Small intestine (tissue), 7 donors: ENCODE results near the gene TRIM67. TPM values are rescaled to one million over a fixed set of nuclear protein-coding genes. Genes with fewer than 3 reads are reported as not detected.

Experiments used
- DNase-seq, 2 donors: peaks; one replicate each; pipeline versions ENCODE4 v3.0.0 to v3.0.0-alpha.2; 2013
- FAIRE-seq: peaks from 2 replicates; lab custom pipeline; 2012; peaks lifted over from hg19 to GRCh38; lab: Jason Lieb, UNC
- H3K27ac ChIP-seq, 3 donors: one replicate each; pipeline ENCODE4 v1.5.1; 2013; ENCODE audit warnings: low read length in 2 of 3, mild to moderate bottlenecking in 2 of 3, control low read depth in 1 of 3, inconsistent platforms in 1 of 3, low read depth in 1 of 3, moderate library complexity in 1 of 3
- H3K27me3 ChIP-seq, 3 donors: one replicate each; pipeline ENCODE4 v1.6.1; 2013; ENCODE audit warnings: low read length in 3 of 3, inconsistent platforms in 1 of 3; ENCODE audit not compliant: control insufficient read depth in 3 of 3, insufficient read depth in 3 of 3
- H3K36me3 ChIP-seq, 3 donors: one replicate each; pipeline ENCODE4 v1.6.1; 2013; ENCODE audit warnings: low read length in 3 of 3, inconsistent platforms in 1 of 3, low read depth in 1 of 3, mild to moderate bottlenecking in 1 of 3, moderate library complexity in 1 of 3; ENCODE audit not compliant: control insufficient read depth in 3 of 3, insufficient read depth in 2 of 3
- H3K4me1 ChIP-seq, 3 donors: one replicate each; pipeline ENCODE4 v1.6.1; 2013; ENCODE audit warnings: low read length in 2 of 3, inconsistent platforms in 1 of 3, low read depth in 1 of 3, mild to moderate bottlenecking in 1 of 3, moderate library complexity in 1 of 3; ENCODE audit not compliant: control insufficient read depth in 3 of 3, insufficient read depth in 2 of 3
- H3K4me3 ChIP-seq, 3 donors: one replicate each; pipeline ENCODE4 v1.5.1; 2013; ENCODE audit warnings: low read length in 3 of 3, control low read depth in 1 of 3, inconsistent platforms in 1 of 3, low read depth in 1 of 3, mild to moderate bottlenecking in 1 of 3, moderate library complexity in 1 of 3
- H3K9me3 ChIP-seq, 2 donors: one replicate each; pipeline ENCODE4 v1.6.1; 2013; ENCODE audit warnings: low read depth in 1 of 2, low read length in 1 of 2; ENCODE audit not compliant: control insufficient read depth in 2 of 2, insufficient read depth in 1 of 2
- WGBS, 3 donors: extraction: QIAGEN DNeasy Blood & Tissue Kit; methylation state at CpG; one replicate each; pipeline ENCODE4 v1.1.7; 2013; 5-methylcytosine and 5-hydroxymethylcytosine counted together
- polyA plus RNA-seq, 4 donors: library from polyadenylated mRNA; stranded (reverse) in 3 of 4; unstranded in 1 of 4; fragments of 200-250 nt in 3 of 4; fragments of 120-200 nt in 1 of 4; gene quantifications; one replicate each; pipeline versions ENCODE4 v1.2.1 to v1.2.3, GENCODE V29; 2013
- donor health status: healthy with polysubstance abuse.
- donor health status: control.
- donor health status: control.
- donor health status: Bipolar disorder and iron deficiency.
- donor health status: healthy.

The TRIM67 gene
- polyA plus RNA-seq, 4 donors: under 0.01 to 0.39 (median 0.21) TPM; not detected in 1

DNA sequence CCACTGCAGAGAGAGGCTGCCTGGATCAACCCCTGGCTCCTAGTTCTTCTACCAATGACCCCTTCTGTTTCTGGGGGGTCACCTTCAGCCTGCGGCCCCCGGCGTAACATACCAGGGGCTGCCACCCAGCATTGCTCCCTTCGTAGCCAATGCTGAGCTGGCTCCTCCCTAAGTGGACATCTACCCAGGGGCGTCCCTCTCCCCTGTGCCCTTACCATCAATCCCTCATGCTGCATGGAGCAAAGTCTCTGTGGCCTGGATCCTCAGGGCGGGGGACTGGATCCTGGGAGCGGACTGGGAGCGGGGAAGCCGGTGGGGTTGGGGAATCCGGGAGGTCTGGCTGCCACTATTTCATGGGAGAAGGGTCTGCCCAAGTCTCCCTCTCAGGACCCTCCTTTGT lies 28.6 kb downstream of the TRIM67 start:
- no peak for FAIRE-seq
- H3K4me3 ChIP-seq: no peak overlapping the region
- WGBS, 3 donors: 94 to 95% (median 95%) methylated on average over 9 to 10 of the region's 10 CpGs
- H3K27ac ChIP-seq: no peak overlapping the region
- H3K36me3 ChIP-seq: no peaks in the 10 kb centered on the region
- peaks cover 0 to 21% (median 1%) of the 10 kb centered on the region in 3 donors for H3K27me3 ChIP-seq
- H3K9me3 ChIP-seq: peaks cover 0 to 8% of the 10 kb centered on the region in 2 donors
- no peaks in the 10 kb centered on the region for H3K4me1 ChIP-seq
- DNase-seq: no peak

DNA sequence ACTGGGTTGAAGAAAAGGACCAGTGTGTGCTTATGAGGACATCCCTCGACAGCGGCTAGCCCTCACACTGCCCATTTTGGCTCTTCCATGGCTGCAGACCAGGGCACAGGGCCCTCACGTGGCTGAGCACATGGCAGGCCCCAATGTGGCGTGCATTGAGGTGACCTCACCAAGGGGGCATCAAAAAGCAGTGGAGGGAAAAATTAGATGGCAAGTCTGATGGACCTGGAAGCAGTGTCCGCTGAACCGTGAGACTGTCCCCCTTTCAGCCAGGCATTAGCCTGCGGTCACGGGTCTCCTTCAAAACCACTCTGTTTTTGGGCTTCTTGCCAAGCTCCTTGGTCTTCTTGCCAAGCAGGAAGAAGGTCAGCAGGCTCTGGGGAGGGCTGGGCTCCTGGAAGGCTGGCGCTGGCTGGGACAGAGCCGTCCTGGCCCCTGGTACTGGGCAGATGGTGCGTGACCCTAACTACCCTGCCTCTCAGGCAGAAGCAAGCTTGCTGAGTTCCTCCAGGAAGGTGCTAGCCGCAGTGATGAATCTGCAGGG lies 30.8 kb downstream of the TRIM67 start:
- no peak overlapping the region for H3K4me3 ChIP-seq
- H3K27ac ChIP-seq: no peak overlapping the region
- H3K9me3 ChIP-seq: peaks cover 0 to 8% of the 10 kb centered on the region in 2 donors
- no peaks in the 10 kb centered on the region for H3K4me1 ChIP-seq
- 35 to 45% (median 42%) methylated on average over 12 of the region's 12 CpGs for WGBS, 3 donors
- H3K36me3 ChIP-seq: no peaks in the 10 kb centered on the region
- peak in 1 of 2 donors; percentile 9 for DNase-seq
- H3K27me3 ChIP-seq: peaks cover 0 to 8% (median 1%) of the 10 kb centered on the region in 3 donors
- FAIRE-seq: no peak

DNA sequence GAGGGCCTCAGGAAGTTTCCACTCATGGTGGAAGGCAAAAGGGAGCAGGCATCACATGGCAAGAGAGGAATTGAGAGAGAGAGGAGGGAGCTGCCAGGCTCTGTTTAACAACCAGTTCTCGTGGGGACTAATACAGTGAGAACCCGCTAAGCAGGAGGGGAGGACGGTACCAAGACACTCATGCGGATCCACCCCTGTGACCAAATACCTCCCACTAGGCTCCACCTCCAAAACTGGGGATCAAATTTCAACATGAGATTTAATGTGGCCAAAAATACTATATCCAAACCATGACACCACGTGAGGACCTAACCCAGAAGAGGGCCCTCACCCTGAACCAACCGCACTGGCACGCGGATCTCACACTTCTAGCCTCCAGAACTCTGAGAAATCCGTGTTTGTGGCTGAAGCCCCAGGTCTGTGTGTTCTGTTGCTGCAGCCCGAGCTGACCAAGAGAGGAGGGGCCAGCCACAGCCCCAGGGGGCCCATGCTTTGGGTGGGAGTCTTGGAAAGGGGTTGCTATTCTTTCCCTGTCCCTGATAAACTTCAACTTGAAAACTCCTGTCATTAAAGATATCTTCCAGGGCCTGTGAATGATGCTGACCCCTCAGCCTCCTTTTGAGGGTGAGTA lies 32.0 kb downstream of the TRIM67 start:
- H3K27ac ChIP-seq: no peak overlapping the region
- peaks cover 0 to 5% (median 1%) of the 10 kb centered on the region in 3 donors for H3K27me3 ChIP-seq
- H3K4me3 ChIP-seq: no peak overlapping the region
- FAIRE-seq: no peak
- H3K36me3 ChIP-seq: no peaks in the 10 kb centered on the region
- DNase-seq: no peak
- peaks cover 0 to 8% of the 10 kb centered on the region in 2 donors for H3K9me3 ChIP-seq
- no peaks in the 10 kb centered on the region for H3K4me1 ChIP-seq
- WGBS, 3 donors: 70 to 82% (median 77%) methylated on average over 10 of the region's 10 CpGs

DNA sequence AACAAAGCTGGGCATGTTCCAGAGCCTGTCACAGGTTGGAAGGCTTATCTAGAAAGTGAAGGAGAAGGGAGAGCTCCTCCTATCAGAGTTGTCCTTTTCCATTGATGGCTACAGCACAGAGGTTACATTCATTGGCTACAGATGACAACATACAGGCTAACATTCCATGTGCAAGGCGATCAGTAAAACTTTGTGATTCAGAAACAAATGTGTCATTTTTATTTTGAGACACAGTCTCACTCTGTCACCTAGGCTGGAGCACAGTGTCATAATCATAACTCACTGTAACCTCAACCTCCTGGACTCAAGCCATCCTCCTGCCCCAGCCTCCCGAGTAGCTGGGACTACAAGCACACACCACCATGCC lies 32.6 kb downstream of the TRIM67 start:
- Histone ChIP-seq H3K36me3 (no peaks in the 10 kb centered on the region), H3K4me3 (no peak overlapping the region), H3K27me3 (peaks cover 0 to 5% (median 1%) of the 10 kb centered on the region in 3 donors), H3K4me1 (no peaks in the 10 kb centered on the region), H3K9me3 (peaks cover 0 to 8% of the 10 kb centered on the region in 2 donors), H3K27ac (no peak overlapping the region)
- WGBS, 3 donors: 81 to 83% (median 82%) methylated on average over 2 of the region's 2 CpGs
- FAIRE-seq: no peak
- no peak for DNase-seq

DNA sequence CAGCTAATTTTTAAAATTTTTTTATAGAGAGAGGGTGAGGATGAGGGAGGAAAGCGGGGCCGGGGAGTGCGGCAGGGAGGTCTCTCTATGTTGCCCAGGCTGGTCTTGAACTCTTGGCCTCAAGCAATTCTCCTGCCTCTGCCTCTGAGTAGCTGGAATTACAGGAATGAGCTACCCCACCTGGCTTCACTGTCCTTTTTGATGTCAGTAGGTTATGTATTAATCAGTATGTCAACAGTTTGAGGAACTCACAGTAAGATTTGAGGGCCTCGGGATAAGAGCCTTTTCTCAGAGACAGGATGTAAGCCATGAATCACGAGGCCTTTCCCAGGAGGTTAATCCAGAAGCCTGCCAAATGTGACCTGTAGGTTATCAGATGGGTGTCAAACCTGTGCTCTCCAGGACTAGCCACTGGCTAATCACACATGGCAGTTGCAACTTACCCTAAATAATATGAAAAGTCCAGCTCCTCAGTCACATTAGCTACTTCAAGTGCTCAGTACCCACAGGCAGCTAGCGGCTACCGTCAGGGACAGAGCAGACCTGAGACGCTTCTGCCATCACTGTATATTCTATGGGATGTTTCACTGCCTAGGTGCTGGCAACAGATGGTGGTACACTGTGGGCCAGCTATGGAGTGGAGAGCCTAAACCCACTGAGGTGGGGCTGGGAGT lies 33.1 kb downstream of the TRIM67 start:
- FAIRE-seq (no peak), DNase-seq (peak in 1 of 2 donors; percentile 18)
- H3K9me3 ChIP-seq: peaks cover 0 to 3% of the 10 kb centered on the region in 2 donors
- peaks cover 0 to 5% (median 1%) of the 10 kb centered on the region in 3 donors for H3K27me3 ChIP-seq
- no peaks in the 10 kb centered on the region for H3K36me3 ChIP-seq
- 68 to 71% (median 71%) methylated on average over 8 of the region's 8 CpGs for WGBS, 3 donors
- H3K27ac ChIP-seq: no peak overlapping the region
- no peaks in the 10 kb centered on the region for H3K4me1 ChIP-seq
- H3K4me3 ChIP-seq: no peak overlapping the region

DNA sequence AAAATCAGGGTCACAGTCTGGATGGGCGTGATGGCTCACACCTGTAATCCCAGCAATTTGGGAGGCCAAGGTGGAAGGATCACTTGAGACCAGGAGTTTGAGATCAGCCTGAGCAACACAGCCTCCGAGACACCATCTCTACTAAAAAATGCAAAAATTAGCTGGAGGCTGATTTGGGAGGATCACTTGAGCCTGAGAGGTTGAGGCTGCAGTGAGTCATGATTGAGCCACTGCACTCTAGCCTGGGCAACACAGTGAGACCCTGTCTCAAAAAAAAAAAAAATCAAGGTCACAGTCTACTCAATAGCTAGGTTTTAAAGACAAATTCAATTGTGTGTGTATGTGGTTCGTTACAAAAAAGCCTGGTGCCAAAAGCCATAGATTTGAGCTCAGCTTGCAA lies 34.4 kb downstream of the TRIM67 start:
- no peak for DNase-seq
- Histone ChIP-seq H3K4me1 (no peaks in the 10 kb centered on the region), H3K27ac (no peak overlapping the region), H3K27me3 (peaks cover 0 to 5% (median 1%) of the 10 kb centered on the region in 3 donors), H3K36me3 (no peaks in the 10 kb centered on the region), H3K4me3 (no peak overlapping the region), H3K9me3 (no peaks in the 10 kb centered on the region)
- no peak for FAIRE-seq
- WGBS, 3 donors: 80 to 89% (median 84%) methylated on average over 3 of the region's 3 CpGs

DNA sequence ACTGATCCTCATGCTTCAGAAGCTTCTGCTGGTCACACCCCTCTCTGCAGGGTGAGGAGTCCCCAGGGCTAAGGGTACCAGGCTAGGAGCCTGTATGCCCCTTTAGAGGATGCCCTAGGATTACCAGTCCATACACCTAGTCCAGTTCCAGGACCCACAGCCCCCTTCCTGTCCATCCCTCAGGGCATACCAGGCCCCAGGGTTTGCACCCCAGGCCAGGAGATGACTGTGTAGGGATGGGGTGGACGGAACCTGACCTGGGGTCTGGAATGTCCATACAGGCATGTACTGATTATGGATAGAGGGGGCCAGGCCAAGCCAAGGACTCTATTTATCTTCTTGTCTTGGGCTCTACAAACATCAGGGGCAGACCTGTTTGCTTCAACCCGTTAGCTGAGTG lies 34.9 kb downstream of the TRIM67 start:
- H3K27me3 ChIP-seq: peaks cover 0 to 1% (median 1%) of the 10 kb centered on the region in 3 donors
- no peaks in the 10 kb centered on the region for H3K36me3 ChIP-seq
- no peak overlapping the region for H3K4me3 ChIP-seq
- 71 to 83% (median 81%) methylated on average over 2 of the region's 2 CpGs for WGBS, 3 donors
- no peaks in the 10 kb centered on the region for H3K9me3 ChIP-seq
- no peak for FAIRE-seq
- no peak overlapping the region for H3K27ac ChIP-seq
- no peak for DNase-seq
- no peaks in the 10 kb centered on the region for H3K4me1 ChIP-seq

DNA sequence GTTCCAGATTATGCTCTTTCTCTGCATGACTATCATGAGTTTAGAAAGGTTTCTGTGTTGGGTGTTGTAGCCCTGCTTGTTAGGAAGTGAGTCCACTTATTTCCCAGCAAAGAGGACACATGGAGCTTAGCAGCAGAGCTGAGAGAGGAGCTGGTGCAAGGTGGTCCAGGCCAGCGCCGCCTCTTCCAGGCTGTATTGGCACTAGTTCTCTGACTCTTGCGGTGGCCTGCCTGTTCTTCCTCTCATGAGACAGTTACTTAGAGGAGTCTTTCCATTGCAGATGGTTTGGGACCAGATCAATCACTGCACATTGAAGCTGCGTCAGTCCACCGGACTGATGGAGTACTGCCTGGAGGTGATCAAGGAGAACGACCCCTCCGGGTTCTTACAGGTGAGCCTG lies 38.0 kb downstream of the TRIM67 start:
- Histone ChIP-seq H3K27me3 (peaks cover 0 to 1% (median 0%) of the 10 kb centered on the region in 3 donors), H3K36me3 (no peaks in the 10 kb centered on the region), H3K4me3 (no peak overlapping the region), H3K4me1 (no peaks in the 10 kb centered on the region), H3K9me3 (no peaks in the 10 kb centered on the region), H3K27ac (no peak overlapping the region)
- WGBS, 3 donors: 95 to 97% (median 96%) methylated on average over 7 of the region's 7 CpGs
- DNase-seq: no peak
- FAIRE-seq: no peak
